PC-3 (cell line): ENCODE measurements around the gene C7orf33. TPM values are rescaled to one million over a fixed set of nuclear protein-coding genes. Genes with fewer than 3 reads are reported as not detected.

Experiments
- ATAC-seq: fragments of 200-7000 bp; cut with Tn5 transposase; 2 replicates; pipeline ENCODE4 v1.9.1; 2020; ENCODE audit warnings: mild to moderate bottlenecking, moderate library complexity
- BruUV-seq: library from RNA; stranded (reverse); fragments of 400-500 nt; replicated peaks from 2 replicates; lab custom pipeline; 2021; lab: Mats Ljungman, UMichigan
- CTCF ChIA-PET: fragments of 300-600 bp; sonication (Branson Sonifier 250); formaldehyde crosslinking; loops from one replicate; lab custom pipeline; 2022; ENCODE audit warnings: antibody characterized with exemption; lab: Charles Lee
- POLR2A ChIA-PET: fragments of 300-600 bp; sonication (Branson Sonifier 250); formaldehyde crosslinking; loops from one replicate; lab custom pipeline; 2022; ENCODE audit warnings: antibody characterized with exemption; ENCODE audit not compliant: unreplicated experiment; lab: Charles Lee
- DNase-seq: peaks from one replicate; pipeline ENCODE4 v3.0.0-alpha.2; 2015
- H2AFZ ChIP-seq: fragments of 300-600 bp; sonication (generic); 2 replicates; pipeline ENCODE4 v1.6.0; 2016; ENCODE audit warnings: antibody characterized with exemption, low read length
- H3F3A ChIP-seq: fragments of 300-600 bp; sonication (generic); one replicate; pipeline ENCODE4 v1.6.0; 2017; ENCODE audit warnings: antibody characterized with exemption, low read length, control low read depth, mild to moderate bottlenecking; ENCODE audit not compliant: unreplicated experiment
- H3K27ac ChIP-seq: fragments of 300-600 bp; sonication (generic); 2 replicates; pipeline ENCODE4 v1.5.1; 2016; ENCODE audit warnings: mild to moderate bottlenecking, low read length
- H3K27me3 ChIP-seq: fragments of 300-600 bp; sonication (generic); 2 replicates; pipeline ENCODE4 v1.6.1; 2016; ENCODE audit warnings: low read length, mixed read lengths
- H3K36me3 ChIP-seq: fragments of 300-600 bp; sonication (generic); 2 replicates; pipeline ENCODE4 v1.6.1; 2016; ENCODE audit warnings: low read depth, mixed run types, low read length, mixed read lengths
- H3K4me1 ChIP-seq: fragments of 300-600 bp; sonication (generic); 2 replicates; pipeline ENCODE4 v1.5.1; 2016; ENCODE audit warnings: low read length; ENCODE audit not compliant: insufficient read depth
- H3K4me2 ChIP-seq: fragments of 300-600 bp; sonication (generic); 2 replicates; pipeline ENCODE4 v1.6.0; 2016; ENCODE audit warnings: low read length
- H3K4me3 ChIP-seq: fragments of 300-600 bp; sonication (generic); 2 replicates; pipeline ENCODE4 v1.5.1; 2016; ENCODE audit warnings: mild to moderate bottlenecking, low read length, mixed read lengths
- H3K79me2 ChIP-seq: fragments of 300-600 bp; sonication (generic); 2 replicates; pipeline ENCODE4 v1.6.1; 2017; ENCODE audit warnings: low read length, mixed read lengths
- H3K9ac ChIP-seq: fragments of 300-600 bp; sonication (generic); 2 replicates; pipeline ENCODE4 v1.6.0; 2016; ENCODE audit warnings: mild to moderate bottlenecking, low read length
- H3K9me2 ChIP-seq: fragments of 300-600 bp; sonication (generic); replicated peaks from 2 replicates; pipeline ENCODE4 v1.6.1; 2016; ENCODE audit warnings: mixed run types, low read length, mixed read lengths
- H3K9me3 ChIP-seq: fragments of 300-600 bp; sonication (generic); 2 replicates; pipeline ENCODE4 v1.6.1; 2016; ENCODE audit warnings: low read length, mixed read lengths
- H4K20me1 ChIP-seq: fragments of 300-600 bp; sonication (generic); 2 replicates; pipeline ENCODE4 v1.6.1; 2016; ENCODE audit warnings: low read length, mixed read lengths
- EZH2 ChIP-seq: fragments of 300-600 bp; sonication (generic); IDR thresholded peaks from one replicate; pipeline ENCODE4 v1.6.1; 2017; ENCODE audit warnings: antibody characterized with exemption, mild to moderate bottlenecking, low read length; ENCODE audit not compliant: unreplicated experiment
- EZH2phosphoT487 ChIP-seq: fragments of 300-600 bp; sonication (generic); IDR thresholded peaks from 2 replicates; pipeline ENCODE4 v1.6.1; 2018; ENCODE audit warnings: mild to moderate bottlenecking, antibody characterized with exemption, low read length, borderline replicate concordance
- intact Hi-C: fragments of 100-400 bp; cut with micrococcal nuclease; formaldehyde crosslinking; loops from 2 replicates; pipeline ENCODE4 v1.9.0; 2023
- total RNA-seq: library from RNA; depleted of rRNA; stranded (reverse); fragments of >200 nt; gene quantifications from 2 replicates; pipeline ENCODE4 v1.2.3, GENCODE V29; 2014
- TF ChIP-seq, protein P1 (sequence below): fragments of 300-600 bp; sonication (generic); conservative IDR thresholded peaks from 2 replicates; pipeline ENCODE4 v1.5.1; 2017; ENCODE audit warnings: antibody characterized with exemption, low read depth, mild to moderate bottlenecking, low read length

The C7orf33 gene
- total RNA-seq, 1 experiment from 2014 or later: not detected

DNA sequence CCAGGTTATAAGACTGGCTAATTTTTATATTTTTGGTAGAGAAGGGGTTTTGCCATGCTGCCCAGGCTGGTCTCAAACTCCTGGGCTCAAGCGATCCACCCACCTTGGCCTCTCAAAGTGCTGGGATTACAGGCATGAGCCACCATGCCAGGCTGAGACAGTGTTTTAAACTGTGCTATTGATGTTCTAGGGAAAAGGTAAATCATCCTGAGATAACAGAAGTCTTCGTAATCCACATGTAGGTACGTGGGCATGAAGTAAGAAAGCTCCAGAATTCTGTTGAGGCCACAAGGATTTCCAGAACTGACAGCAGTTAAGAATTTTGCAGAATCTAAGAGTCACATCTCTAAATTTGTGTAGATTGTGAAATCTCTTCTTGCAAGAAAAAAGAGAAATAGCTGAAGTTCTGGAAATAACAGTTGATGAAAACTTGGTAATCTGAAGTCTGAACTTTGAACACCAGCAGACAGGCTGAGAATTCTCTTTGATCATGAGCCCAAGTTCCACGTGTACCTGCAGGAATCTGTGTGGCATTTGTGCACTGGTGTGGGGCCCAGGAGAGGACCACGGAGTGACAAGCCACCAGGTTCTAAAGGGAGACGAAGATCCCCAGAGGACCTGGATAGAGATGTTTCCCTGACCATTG, 24.6 kb downstream of the C7orf33 start:
- H3K27me3 ChIP-seq: peaks cover 39% of the 10 kb centered on the region
- DNase-seq (no peak), ATAC-seq (no peak)
- no peaks in the 10 kb centered on the region for H3F3A ChIP-seq
- CTCF ChIA-PET: no interaction called here
- intact Hi-C loops: no loop called here
- H3K9ac ChIP-seq: no peak overlapping the region
- no peak overlapping the region for H3K4me3 ChIP-seq
- no peak overlapping the region for H2AFZ ChIP-seq
- no peaks in the 10 kb centered on the region for H3K9me3 ChIP-seq
- no peak overlapping the region for H3K27ac ChIP-seq
- H3K4me2 ChIP-seq: no peak overlapping the region
- H3K79me2 ChIP-seq: no peaks in the 10 kb centered on the region
- BruUV-seq: no TSS peak
- POLR2A ChIA-PET: no interaction called here
- H3K4me1 ChIP-seq: no peaks in the 10 kb centered on the region
- TF ChIP-seq EZH2phosphoT487: no peak
- TF ChIP-seq, protein P1, sequence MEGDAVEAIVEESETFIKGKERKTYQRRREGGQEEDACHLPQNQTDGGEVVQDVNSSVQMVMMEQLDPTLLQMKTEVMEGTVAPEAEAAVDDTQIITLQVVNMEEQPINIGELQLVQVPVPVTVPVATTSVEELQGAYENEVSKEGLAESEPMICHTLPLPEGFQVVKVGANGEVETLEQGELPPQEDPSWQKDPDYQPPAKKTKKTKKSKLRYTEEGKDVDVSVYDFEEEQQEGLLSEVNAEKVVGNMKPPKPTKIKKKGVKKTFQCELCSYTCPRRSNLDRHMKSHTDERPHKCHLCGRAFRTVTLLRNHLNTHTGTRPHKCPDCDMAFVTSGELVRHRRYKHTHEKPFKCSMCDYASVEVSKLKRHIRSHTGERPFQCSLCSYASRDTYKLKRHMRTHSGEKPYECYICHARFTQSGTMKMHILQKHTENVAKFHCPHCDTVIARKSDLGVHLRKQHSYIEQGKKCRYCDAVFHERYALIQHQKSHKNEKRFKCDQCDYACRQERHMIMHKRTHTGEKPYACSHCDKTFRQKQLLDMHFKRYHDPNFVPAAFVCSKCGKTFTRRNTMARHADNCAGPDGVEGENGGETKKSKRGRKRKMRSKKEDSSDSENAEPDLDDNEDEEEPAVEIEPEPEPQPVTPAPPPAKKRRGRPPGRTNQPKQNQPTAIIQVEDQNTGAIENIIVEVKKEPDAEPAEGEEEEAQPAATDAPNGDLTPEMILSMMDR: no peak
- no peak for TF ChIP-seq EZH2
- H3K36me3 ChIP-seq: no peaks in the 10 kb centered on the region
- no peaks in the 10 kb centered on the region for H4K20me1 ChIP-seq
- H3K9me2 ChIP-seq: no peaks in the 10 kb centered on the region

DNA sequence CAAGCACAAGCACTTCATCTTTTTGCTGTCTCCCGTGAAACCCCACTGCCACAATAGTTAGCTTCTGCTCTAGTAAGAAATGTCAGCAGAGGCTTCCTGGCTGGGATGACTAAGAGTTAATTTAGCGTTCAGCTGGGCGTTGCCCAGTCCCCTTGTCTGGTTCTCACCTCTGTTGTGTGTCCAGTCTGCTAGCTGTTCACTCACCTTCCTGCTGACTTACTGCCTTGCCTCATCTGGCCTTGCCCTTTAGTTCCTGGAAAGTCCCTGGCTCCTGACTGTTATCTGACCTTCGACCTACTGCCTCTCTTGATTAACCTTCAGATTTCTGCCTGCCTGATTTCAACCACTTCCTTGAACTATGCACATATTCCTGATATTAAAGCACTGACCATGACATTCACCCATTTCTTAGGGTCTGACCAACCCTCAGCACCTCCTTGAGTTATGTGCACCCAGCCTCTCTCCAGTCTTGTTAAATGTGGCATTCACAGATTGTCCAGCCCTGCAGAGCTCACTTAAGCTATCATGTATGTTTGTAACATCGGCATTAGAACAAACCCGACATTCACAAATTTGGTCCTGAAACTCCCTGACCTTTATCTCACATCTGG, 30.3 kb downstream of the C7orf33 start:
- Histone ChIP-seq H3K9me3 (no peaks in the 10 kb centered on the region), H3K79me2 (no peaks in the 10 kb centered on the region), H3K27ac (no peak overlapping the region), H3K4me2 (no peak overlapping the region), H3F3A (no peaks in the 10 kb centered on the region), H3K9ac (no peak overlapping the region), H3K4me1 (peaks cover 7% of the 10 kb centered on the region), H3K36me3 (no peaks in the 10 kb centered on the region), H3K4me3 (no peak overlapping the region), H4K20me1 (no peaks in the 10 kb centered on the region), H3K27me3 (peaks cover 10% of the 10 kb centered on the region), H3K9me2 (no peaks in the 10 kb centered on the region), H2AFZ (no peak overlapping the region)
- ChIA-PET POLR2A (no interaction called here), CTCF (no interaction called here)
- intact Hi-C loops: no loop called here
- peak; percentile 61 for ATAC-seq
- DNase-seq: peak; percentile 38
- TF ChIP-seq, protein P1: no peak
- TF ChIP-seq EZH2phosphoT487 (no peak), EZH2 (no peak)
- BruUV-seq: no TSS peak

DNA sequence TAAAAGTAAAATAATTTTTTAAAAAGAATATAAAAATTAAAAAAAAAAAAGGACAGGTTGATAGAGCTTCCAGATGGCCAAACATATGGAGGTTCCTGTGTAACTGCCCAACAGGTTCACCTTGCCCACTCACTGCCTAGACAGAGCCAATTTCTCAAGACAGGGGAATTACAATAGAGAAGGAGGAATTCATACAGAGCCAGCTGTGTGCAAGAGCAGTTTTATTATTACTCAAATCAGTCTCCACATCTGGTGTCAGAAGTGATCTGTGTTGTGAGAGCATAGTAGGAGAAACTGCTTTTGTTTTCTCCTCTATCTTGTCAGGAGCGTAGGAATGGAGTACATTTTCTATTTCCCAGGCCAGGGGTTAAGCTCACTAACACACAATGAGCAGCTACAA, 31.0 kb downstream of the C7orf33 start:
- Histone ChIP-seq H3K36me3 (no peaks in the 10 kb centered on the region), H3K27me3 (peaks cover 3% of the 10 kb centered on the region; the same call in 1 of the 2 replicates), H3K9ac (no peak overlapping the region), H3K4me1 (peaks cover 7% of the 10 kb centered on the region), H3F3A (no peaks in the 10 kb centered on the region), H3K27ac (no peak overlapping the region), H4K20me1 (no peaks in the 10 kb centered on the region), H3K9me3 (no peaks in the 10 kb centered on the region), H3K9me2 (no peaks in the 10 kb centered on the region), H3K79me2 (no peaks in the 10 kb centered on the region), H3K4me2 (no peak overlapping the region), H2AFZ (no peak overlapping the region), H3K4me3 (no peak overlapping the region)
- POLR2A ChIA-PET: no interaction called here
- no TSS peak for BruUV-seq
- CTCF ChIA-PET: no interaction called here
- ATAC-seq (no peak), DNase-seq (no peak)
- TF ChIP-seq EZH2phosphoT487: no peak
- TF ChIP-seq, protein P1: no peak
- TF ChIP-seq EZH2: no peak
- intact Hi-C loops: no loop called here
